HepG2 (cell line): Measurements from ENCODE around the gene PDGFA. TPM values are rescaled to one million over a fixed set of nuclear protein-coding genes. Genes with fewer than 3 reads are reported as not detected.

ENCODE experiments used
- ATAC-seq: fragments of 200-7000 bp; cut with Tn5 transposase; 3 replicates; pipeline ENCODE4 v1.9.1; 2020; ENCODE audit warnings: mild to moderate bottlenecking, moderate library complexity
- BruUV-seq: library from RNA; stranded (reverse); fragments of 400-500 nt; replicated peaks from 2 replicates; lab custom pipeline; 2021; lab: Mats Ljungman, UMichigan
- CTCF ChIA-PET: fragments of 300-600 bp; formaldehyde crosslinking; extraction: SDS; loops from one replicate; lab custom pipeline; 2021; ENCODE audit warnings: low total read pairs, inconsistent platforms, low intra/inter-chr PET ratio; lab: Yijun Ruan, JAX
- POLR2A ChIA-PET: fragments of 350-600 bp; sonication (Branson Sonifier 250); formaldehyde crosslinking; loops from one replicate; lab custom pipeline; 2020; ENCODE audit warnings: antibody characterized with exemption, inconsistent platforms; lab: Yijun Ruan, JAX
- DNase-seq: peaks from one replicate; pipeline ENCODE4 v3.0.0-alpha.2; 2015; ENCODE audit warnings: low spot score
- FAIRE-seq: peaks from 3 replicates; lab custom pipeline; 2011; peaks lifted over from hg19 to GRCh38; lab: Jason Lieb, UNC
- H2AFZ ChIP-seq: one replicate; pipeline ENCODE4 v1.6.1; 2011; ENCODE audit warnings: low read length, inconsistent platforms
- H3K27ac ChIP-seq: fragments of 300-600 bp; 3 replicates; pipeline ENCODE4 v1.8.0; 2011; ENCODE audit warnings: mixed run types, mild to moderate bottlenecking, mixed read lengths, low read length, inconsistent platforms; ENCODE audit not compliant: insufficient read depth; ENCODE audit errors: extremely low read length
- H3K27me3 ChIP-seq, 2 experiments: fragments of 200-600 bp in 1 of 2; 2 replicates in 1 of 2; 3 replicates in 1 of 2; pipeline versions ENCODE4 v1.6.0 to v1.8.0; 2011; ENCODE audit warnings: low read length in 2 of 2, mild to moderate bottlenecking in 2 of 2, moderate library complexity in 2 of 2, inconsistent platforms in 1 of 2; ENCODE audit not compliant: insufficient read depth in 2 of 2, control insufficient read depth in 1 of 2
- H3K36me3 ChIP-seq, 2 experiments: fragments of 200-600 bp in 1 of 2; replicated peaks in 1 of 2; 2 replicates in 1 of 2; 3 replicates in 1 of 2; pipeline versions ENCODE4 v1.5.1 to v1.8.0; 2011; ENCODE audit warnings: low read length in 2 of 2, inconsistent platforms in 1 of 2; ENCODE audit not compliant: insufficient read depth in 2 of 2, control insufficient read depth in 1 of 2
- H3K4me1 ChIP-seq: 2 replicates; pipeline ENCODE4 v1.5.1; 2012; ENCODE audit warnings: low read length, inconsistent platforms; ENCODE audit not compliant: insufficient read depth
- H3K4me2 ChIP-seq: 2 replicates; pipeline ENCODE4 v1.6.0; 2011; ENCODE audit warnings: low read depth, low read length, inconsistent platforms
- H3K4me3 ChIP-seq, 3 experiments: fragments of 200-600 bp in 1 of 3; sonication (generic), shearing (Covaris generic) in 1 of 3; replicated peaks in 1 of 3; 2 replicates each; pipeline ENCODE4 v1.5.1; 2011 to 2016; ENCODE audit warnings: low read length in 3 of 3, inconsistent platforms in 2 of 3, low read depth in 2 of 3, mild to moderate bottlenecking in 2 of 3, control low read depth in 1 of 3, mixed read lengths in 1 of 3; ENCODE audit not compliant: insufficient read depth in 1 of 3
- H3K79me2 ChIP-seq: one replicate; pipeline ENCODE4 v1.6.1; 2011; ENCODE audit warnings: low read length, inconsistent platforms; ENCODE audit not compliant: insufficient read depth
- H3K9ac ChIP-seq: 2 replicates; pipeline ENCODE4 v1.6.0; 2011; ENCODE audit warnings: mild to moderate bottlenecking, low read depth, low read length, inconsistent platforms; ENCODE audit not compliant: insufficient read depth
- H3K9me3 ChIP-seq: 2 replicates; pipeline ENCODE4 v1.5.1; 2012; ENCODE audit warnings: mild to moderate bottlenecking, low read length
- H4K20me1 ChIP-seq: 2 replicates; pipeline ENCODE4 v1.6.0; 2011; ENCODE audit warnings: inconsistent platforms, mild to moderate bottlenecking, low read length, moderate library complexity; ENCODE audit not compliant: insufficient read depth
- BRCA1 ChIP-seq: sonication (generic); formaldehyde crosslinking; IDR thresholded peaks from 2 replicates; pipeline ENCODE4 v1.4.0; 2020; ENCODE audit warnings: missing genetic modification reagents
- ELF3 ChIP-seq: IDR thresholded peaks from 2 replicates; pipeline ENCODE4 v1.6.1; 2016; ENCODE audit warnings: missing genetic modification reagents, missing compliant biosample characterization
- FOXA3 ChIP-seq: IDR thresholded peaks from 2 replicates; pipeline ENCODE4 v1.6.1; 2016; ENCODE audit warnings: missing genetic modification reagents, missing compliant biosample characterization
- HDAC1 ChIP-seq: sonication (generic); formaldehyde crosslinking; IDR thresholded peaks from 2 replicates; pipeline ENCODE4 v1.5.1; 2020; ENCODE audit warnings: mild to moderate bottlenecking, missing genetic modification reagents
- HHEX ChIP-seq: IDR thresholded peaks from 2 replicates; pipeline ENCODE4 v1.6.1; 2016; ENCODE audit warnings: control low read depth
- RAD21 ChIP-seq: fragments of 450-650 bp; formaldehyde crosslinking; IDR thresholded peaks from 2 replicates; pipeline ENCODE4 v1.5.0; 2020; ENCODE audit warnings: mild to moderate bottlenecking
- SRY ChIP-seq: sonication (generic); formaldehyde crosslinking; IDR thresholded peaks from 2 replicates; pipeline ENCODE4 v1.8.0; 2022; ENCODE audit warnings: mild to moderate bottlenecking, missing genetic modification reagents
- ZBTB20 ChIP-seq: sonication (generic); formaldehyde crosslinking; IDR thresholded peaks from 2 replicates; pipeline ENCODE4 v1.8.1; 2023; ENCODE audit warnings: missing genetic modification reagents, low read depth, mild to moderate bottlenecking, borderline replicate concordance
- ZGPAT ChIP-seq: IDR thresholded peaks from 2 replicates; pipeline ENCODE4 v1.6.1; 2016; ENCODE audit warnings: mild to moderate bottlenecking
- ZNF264 ChIP-seq: sonication (generic); formaldehyde crosslinking; IDR thresholded peaks from 2 replicates; pipeline ENCODE4 v1.4.0; 2020; ENCODE audit warnings: missing genetic modification reagents
- ZNF34 ChIP-seq: sonication (generic); formaldehyde crosslinking; IDR thresholded peaks from 2 replicates; pipeline ENCODE4 v1.4.0; 2020; ENCODE audit warnings: mild to moderate bottlenecking, missing genetic modification reagents, borderline replicate concordance
- ZNF44 ChIP-seq: sonication (generic); formaldehyde crosslinking; IDR thresholded peaks from 2 replicates; pipeline ENCODE4 v1.5.1; 2020; ENCODE audit warnings: mild to moderate bottlenecking, missing genetic modification reagents
- ZNF546 ChIP-seq: sonication (generic); formaldehyde crosslinking; conservative IDR thresholded peaks from 2 replicates; pipeline ENCODE4 v1.8.1; 2023; ENCODE audit warnings: mild to moderate bottlenecking, missing genetic modification reagents
- WGBS: methylation state at CpG from one replicate; pipeline ENCODE4 v1.1.6; 2017; ENCODE audit warnings: low lambda C conversion rate; 5-methylcytosine and 5-hydroxymethylcytosine counted together
- in situ Hi-C: cut with HindIII; loops from 2 replicates; pipeline ENCODE4 v1.10.0; 2017; ENCODE audit warnings: low pct_unique_long_range_greater_than_20kb; ENCODE audit not compliant: extremely low pct_ligation_motif_present
- intact Hi-C: fragments of 100-400 bp; cut with micrococcal nuclease; formaldehyde crosslinking; loops from one replicate; pipeline ENCODE4 v1.10.0; 2022; ENCODE audit not compliant: unreplicated experiment
- polyA plus RNA-seq, 8 experiments: library from polyadenylated mRNA; depleted of rRNA in 3 of 8; stranded (reverse) in 7 of 8; unstranded in 1 of 8; fragments of >200 nt; fragmentation: Illumina TruSeq in 4 of 8; extraction: Trizol in 4 of 8; gene quantifications; 2 replicates each; pipeline versions ENCODE4 v1.2.1 to v1.2.3, GENCODE V29; 2011 to 2016; ENCODE audit warnings: low read depth in 4 of 8, missing spikeins in 1 of 8, mixed read lengths in 1 of 8; ENCODE audit not compliant: insufficient read depth in 1 of 8
- total RNA-seq, 5 experiments: library from RNA; depleted of rRNA; stranded (reverse); fragments of >200 nt; fragmentation: Illumina TruSeq; extraction: Trizol; gene quantifications; 2 replicates each; pipeline ENCODE4 v1.2.3, GENCODE V29; 2016; ENCODE audit warnings: low read depth in 1 of 5
- TF ChIP-seq, protein P1 (sequence below): sonication (generic); formaldehyde crosslinking; IDR thresholded peaks from 2 replicates; pipeline ENCODE4 v1.4.0; 2020; ENCODE audit warnings: mild to moderate bottlenecking, missing genetic modification reagents

The PDGFA gene
- total and polyA plus RNA-seq, 2 of the 13 experiments (the other 11 are each of a cell fraction or from before 2014, with no cell fraction given): 1.5 to 3.4 TPM

GRCh38 chr7:504221-505111 lies 15.2 kb downstream of the PDGFA start (continued):
- TF ChIP-seq, protein P1, sequence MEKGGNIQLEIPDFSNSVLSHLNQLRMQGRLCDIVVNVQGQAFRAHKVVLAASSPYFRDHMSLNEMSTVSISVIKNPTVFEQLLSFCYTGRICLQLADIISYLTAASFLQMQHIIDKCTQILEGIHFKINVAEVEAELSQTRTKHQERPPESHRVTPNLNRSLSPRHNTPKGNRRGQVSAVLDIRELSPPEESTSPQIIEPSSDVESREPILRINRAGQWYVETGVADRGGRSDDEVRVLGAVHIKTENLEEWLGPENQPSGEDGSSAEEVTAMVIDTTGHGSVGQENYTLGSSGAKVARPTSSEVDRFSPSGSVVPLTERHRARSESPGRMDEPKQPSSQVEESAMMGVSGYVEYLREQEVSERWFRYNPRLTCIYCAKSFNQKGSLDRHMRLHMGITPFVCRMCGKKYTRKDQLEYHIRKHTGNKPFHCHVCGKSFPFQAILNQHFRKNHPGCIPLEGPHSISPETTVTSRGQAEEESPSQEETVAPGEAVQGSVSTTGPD (CRISPR knock-in tag): no peak
- no peak for TF ChIP-seq ZNF34 (CRISPR knock-in tag)
- TF ChIP-seq, all 625 proteins: peak for 7

DNA sequence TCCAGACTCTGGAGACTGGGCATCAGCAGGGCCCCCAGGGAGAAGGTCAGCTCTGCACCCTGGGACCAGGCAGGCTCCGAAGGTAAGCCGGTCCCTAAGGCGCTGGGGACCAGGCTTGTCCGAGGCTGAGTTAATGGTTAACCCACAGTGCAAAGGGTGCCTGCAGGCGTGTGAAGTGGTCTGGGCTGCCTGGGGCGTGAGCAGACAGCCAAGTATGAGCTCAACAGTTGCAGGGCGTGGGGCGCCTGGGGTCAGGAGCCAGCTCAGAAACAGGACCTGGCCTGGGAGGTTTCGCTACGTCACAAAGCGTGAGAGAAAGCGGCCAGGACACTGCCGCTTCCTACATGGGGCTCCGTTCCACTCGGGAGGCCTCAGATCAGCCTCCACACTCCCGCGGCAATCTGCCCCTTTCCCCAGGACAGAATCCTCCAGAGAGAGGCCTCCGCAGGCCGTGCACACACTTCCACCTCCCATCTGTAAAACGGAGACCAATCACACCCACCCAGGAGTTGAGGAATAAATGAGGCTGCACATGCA lies 16.0 kb downstream of the PDGFA start:
- intact Hi-C loops (loop anchor here (5.0 kb wide), 1 partner anchor 66 kb away; no protein-coding TSS in a partner anchor), in situ Hi-C loops (no loop called here)
- Histone ChIP-seq H3K27me3 (no peaks in the 10 kb centered on the region), H3K4me3 (peak overlapping the region in 2 of 3 experiments; percentile 7 to 54; a peak in 2 of 6 replicates), H3K4me2 (peak overlapping the region; percentile 70), H3K27ac (no peak overlapping the region), H3K9me3 (no peaks in the 10 kb centered on the region), H2AFZ (no peak overlapping the region), H3K4me1 (peaks cover 38% of the 10 kb centered on the region), H4K20me1 (peaks cover 5% of the 10 kb centered on the region; the same call in 1 of the 2 replicates), H3K36me3 (no peaks in the 10 kb centered on the region), H3K9ac (peak overlapping the region; percentile 50), H3K79me2 (no peaks in the 10 kb centered on the region)
- CTCF ChIA-PET: no interaction called here
- DNase-seq (peak; percentile 94), FAIRE-seq (peak; percentile 96), ATAC-seq (peak; percentile 98)
- no TSS peak for BruUV-seq
- POLR2A ChIA-PET: interaction anchor here (0.6 to 2.0 kb wide), 13 partner anchors 11 to 132 kb away, joined by 3 to 17 read pairs (median 5); partner anchors contain the start of gene PDGFA
- WGBS: 1% methylated on average over 11 of the region's 20 CpGs
- TF ChIP-seq ZBTB20 (CRISPR knock-in tag) (peak; percentile 19; the same call in 1 of the 2 replicates), ZNF264 (CRISPR knock-in tag) (0 out of 2 replicates have a peak, but pooled peaks have one; percentile 49), FOXA3 (peak; percentile 79), BRCA1 (CRISPR knock-in tag) (peak; percentile 91; the same call in 1 of the 2 replicates), RAD21 (CRISPR knock-in tag) (0 out of 2 replicates have a peak, but pooled peaks have one; percentile 20), ZNF44 (CRISPR knock-in tag) (no peak), HDAC1 (CRISPR knock-in tag) (peak; percentile 81), ZNF546 (0 out of 2 replicates have a peak, but pooled peaks have one; percentile 45), SRY (CRISPR knock-in tag) (peak; percentile 41; the same call in 1 of the 2 replicates), HHEX (CRISPR knock-in tag) (peak; percentile 95), ELF3 (CRISPR knock-in tag) (peak; percentile 49; the same call in 1 of the 2 replicates), ZGPAT (CRISPR knock-in tag) (peak; percentile 79; the same call in 1 of the 2 replicates)
